SK-N-SH (cell line): ENCODE measurements around the gene DOK6. TPM values are rescaled to one million over a fixed set of nuclear protein-coding genes. Genes with fewer than 3 reads are reported as not detected.

Experiments
- CTCF ChIA-PET: fragments of 300-600, 350-600 bp; formaldehyde crosslinking; extraction: SDS; loops from one replicate; lab custom pipeline; 2021; lab: Yijun Ruan, JAX
- POLR2A ChIA-PET: fragments of 350-600 bp; sonication (Branson Sonifier 250); formaldehyde crosslinking; extraction: SDS; loops from one replicate; lab custom pipeline; 2020; ENCODE audit warnings: antibody characterized with exemption, inconsistent platforms; lab: Yijun Ruan, JAX
- DNase-seq: peaks from one replicate; pipeline ENCODE4 v3.0.0; 2012
- H2AFZ ChIP-seq: fragments of 200-600 bp; sonication (generic); 2 replicates; pipeline ENCODE4 v1.8.1; 2016; ENCODE audit warnings: antibody characterized with exemption, mild to moderate bottlenecking, low read depth
- H3F3A ChIP-seq: fragments of 200-600 bp; sonication (generic); replicated peaks from 2 replicates; pipeline ENCODE3; 2016; ENCODE audit warnings: antibody characterized with exemption, mild to moderate bottlenecking; ENCODE audit not compliant: insufficient read depth
- H3K27ac ChIP-seq, 2 experiments: fragments of 200-500 bp in 1 of 2; fragments of 200-600 bp in 1 of 2; sonication (Bioruptor generic) in 1 of 2; sonication (generic), shearing (Covaris generic) in 1 of 2; 2 replicates each; pipeline versions ENCODE4 v1.5.1 to v1.6.1; 2014 to 2016; ENCODE audit warnings: low read depth in 2 of 2, inconsistent platforms in 1 of 2, low read length in 1 of 2, mild to moderate bottlenecking in 1 of 2, mixed read lengths in 1 of 2
- H3K27me3 ChIP-seq: fragments of 200-600 bp; sonication (generic), shearing (Covaris generic); 2 replicates; pipeline ENCODE4 v1.6.1; 2016; ENCODE audit warnings: mixed run types; ENCODE audit not compliant: insufficient read depth
- H3K36me3 ChIP-seq, 2 experiments: fragments of 200-500 bp in 1 of 2; fragments of 200-600 bp in 1 of 2; sonication (Bioruptor generic) in 1 of 2; sonication (generic) in 1 of 2; replicated peaks in 1 of 2; 2 replicates each; pipeline versions ENCODE3 to v1.5.1; 2014 to 2016; ENCODE audit warnings: low read length in 1 of 2, mild to moderate bottlenecking in 1 of 2; ENCODE audit not compliant: insufficient read depth in 2 of 2, control insufficient read depth in 1 of 2
- H3K4me1 ChIP-seq, 2 experiments: fragments of 200-500 bp in 1 of 2; fragments of 200-600 bp in 1 of 2; sonication (Bioruptor generic) in 1 of 2; sonication (generic), shearing (Covaris generic) in 1 of 2; 2 replicates each; pipeline versions ENCODE4 v1.5.1 to v1.6.1; 2014 to 2016; ENCODE audit warnings: low read depth in 1 of 2, low read length in 1 of 2, mixed run types in 1 of 2; ENCODE audit not compliant: insufficient read depth in 2 of 2, control insufficient read depth in 1 of 2
- H3K4me2 ChIP-seq: fragments of 200-600 bp; sonication (generic), shearing (Covaris generic); 2 replicates; pipeline ENCODE4 v1.6.1; 2017; ENCODE audit warnings: mixed run types
- H3K4me3 ChIP-seq, 2 experiments: fragments of 200-500 bp in 1 of 2; fragments of 200-600 bp in 1 of 2; sonication (Bioruptor generic) in 1 of 2; sonication (generic), shearing (Covaris generic) in 1 of 2; 2 replicates each; pipeline versions ENCODE4 v1.5.1 to v1.8.1; 2014 to 2016; ENCODE audit warnings: low read depth in 2 of 2, inconsistent platforms in 1 of 2, low read length in 1 of 2, mild to moderate bottlenecking in 1 of 2, mixed read lengths in 1 of 2, moderate library complexity in 1 of 2
- H3K79me2 ChIP-seq: fragments of 200-600 bp; sonication (generic); 2 replicates; pipeline ENCODE4 v1.8.1; 2017; ENCODE audit warnings: mild to moderate bottlenecking; ENCODE audit not compliant: insufficient read depth
- H3K9ac ChIP-seq: fragments of 200-600 bp; sonication (generic); 2 replicates; pipeline ENCODE4 v1.6.1; 2017; ENCODE audit warnings: mixed run types
- H3K9me2 ChIP-seq: fragments of 200-600 bp; sonication (generic); 2 replicates; pipeline ENCODE4 v1.6.1; 2017; ENCODE audit warnings: mixed run types
- H3K9me3 ChIP-seq: fragments of 200-600 bp; sonication (generic); 2 replicates; pipeline ENCODE4 v1.6.1; 2017; ENCODE audit warnings: mixed run types, mild to moderate bottlenecking, moderate library complexity
- H4K20me1 ChIP-seq: fragments of 200-600 bp; sonication (generic); 2 replicates; pipeline ENCODE4 v1.6.1; 2017; ENCODE audit warnings: mild to moderate bottlenecking, mixed run types; ENCODE audit not compliant: insufficient read depth
- FOSL2 ChIP-seq: IDR thresholded peaks from 2 replicates; pipeline ENCODE4 v1.4.0; 2012; ENCODE audit warnings: low read depth, mild to moderate bottlenecking, moderate library complexity, borderline replicate concordance
- FOXM1 ChIP-seq: IDR thresholded peaks from 2 replicates; pipeline ENCODE4 v1.4.0; 2012; ENCODE audit warnings: low read depth, mild to moderate bottlenecking
- GABPA ChIP-seq: IDR thresholded peaks from 2 replicates; pipeline ENCODE4 v1.4.0; 2012; ENCODE audit warnings: low read depth, mild to moderate bottlenecking
- GATA2 ChIP-seq: sonication (generic); formaldehyde crosslinking; IDR thresholded peaks from 2 replicates; pipeline ENCODE4 v1.5.0; 2020; ENCODE audit warnings: mild to moderate bottlenecking, missing genetic modification reagents
- IRF3 ChIP-seq: fragments of 150-350 bp; IDR thresholded peaks from 2 replicates; pipeline ENCODE4 v1.6.1; 2016; ENCODE audit warnings: mild to moderate bottlenecking, low read depth, low read length
- JUND ChIP-seq: IDR thresholded peaks from 2 replicates; pipeline ENCODE4 v1.4.0; 2012
- MEF2A ChIP-seq: IDR thresholded peaks from 2 replicates; pipeline ENCODE4 v1.4.0; 2012; ENCODE audit warnings: low read depth, borderline replicate concordance
- MXI1 ChIP-seq: IDR thresholded peaks from 2 replicates; pipeline ENCODE4 v1.6.1; 2012; ENCODE audit warnings: mild to moderate bottlenecking, low read depth, low read length, improper control_type of control experiment
- RAD21 ChIP-seq: IDR thresholded peaks from 2 replicates; pipeline ENCODE4 v1.6.1; 2012; ENCODE audit warnings: mild to moderate bottlenecking, low read length
- RCOR1 ChIP-seq: fragments of 150-350 bp; IDR thresholded peaks from 2 replicates; pipeline ENCODE4 v1.6.1; 2017; ENCODE audit warnings: antibody characterized with exemption, low read length
- RFX5 ChIP-seq: IDR thresholded peaks from 2 replicates; pipeline ENCODE4 v1.6.1; 2012; ENCODE audit warnings: mild to moderate bottlenecking, improper control_type of control experiment, low read length
- SIN3A ChIP-seq: IDR thresholded peaks from 2 replicates; pipeline ENCODE4 v1.6.1; 2012; ENCODE audit warnings: low read depth, mild to moderate bottlenecking, low read length, moderate library complexity, borderline replicate concordance
- TAF1 ChIP-seq: IDR thresholded peaks from 2 replicates; pipeline ENCODE4 v1.6.1; 2012; ENCODE audit warnings: low read depth, mild to moderate bottlenecking, low read length, moderate library complexity, borderline replicate concordance
- TCF12 ChIP-seq: IDR thresholded peaks from 2 replicates; pipeline ENCODE4 v1.4.0; 2012
- YY1 ChIP-seq: IDR thresholded peaks from 2 replicates; pipeline ENCODE4 v1.4.0; 2012; ENCODE audit warnings: low read depth, mild to moderate bottlenecking
- WGBS: methylation state at CpG from one replicate; pipeline ENCODE4 v1.1.6; 2017; ENCODE audit warnings: low lambda C conversion rate; 5-methylcytosine and 5-hydroxymethylcytosine counted together
- polyA plus RNA-seq, 3 experiments: library from polyadenylated mRNA; depleted of rRNA; stranded (reverse); fragments of >200 nt; gene quantifications; 2 replicates each; pipeline ENCODE4 v1.2.3, GENCODE V29; 2012
- TF ChIP-seq, protein P1 (sequence below): IDR thresholded peaks from 2 replicates; pipeline ENCODE4 v1.4.0; 2012; ENCODE audit warnings: low read depth, borderline replicate concordance
- TF ChIP-seq, protein P2 (sequence below): IDR thresholded peaks from 2 replicates; pipeline ENCODE4 v1.4.0; 2012; ENCODE audit warnings: low read depth
- TF ChIP-seq, protein P3 (sequence below): fragments of 200-600 bp; sonication (generic); IDR thresholded peaks from 2 replicates; pipeline ENCODE4 v1.6.1; 2017; ENCODE audit warnings: antibody characterized with exemption, mild to moderate bottlenecking, moderate library complexity
- TF ChIP-seq, protein P4 (sequence below): IDR thresholded peaks from 2 replicates; pipeline ENCODE4 v1.6.1; 2012; ENCODE audit warnings: mild to moderate bottlenecking, low read depth, low read length, moderate library complexity

Gene DOK6
- polyA plus RNA-seq, 1 of the 3 experiments (the other 2 are of a cell fraction), result 3.9 TPM

DNA sequence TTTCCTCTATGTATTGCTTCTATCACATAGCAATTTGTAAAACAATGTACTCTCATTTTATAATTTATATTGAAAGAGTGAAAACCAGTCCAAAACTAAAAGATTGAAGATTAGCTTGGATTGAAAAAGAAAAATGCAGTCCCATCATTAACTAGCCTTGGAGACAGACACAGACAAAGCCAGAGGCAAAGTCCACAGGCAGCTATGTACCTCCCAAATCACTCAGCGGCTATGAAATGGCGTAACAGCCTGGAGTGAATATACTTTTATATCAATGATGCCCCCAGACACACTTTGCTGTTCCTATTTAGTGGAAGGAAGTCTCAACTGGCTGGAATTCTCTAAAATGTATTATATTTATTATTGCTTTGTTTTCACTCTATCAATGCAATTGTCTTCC lies 33.6 kb upstream of the DOK6 start:
- Histone ChIP-seq H3K4me1 (no peaks in the 10 kb centered on the region), H3K9me2 (no peaks in the 10 kb centered on the region), H3F3A (no peaks in the 10 kb centered on the region), H3K79me2 (no peaks in the 10 kb centered on the region), H3K9ac (no peak overlapping the region), H2AFZ (no peak overlapping the region), H3K4me3 (no peak overlapping the region), H3K27me3 (no peaks in the 10 kb centered on the region), H3K9me3 (no peaks in the 10 kb centered on the region), H3K4me2 (no peak overlapping the region), H3K27ac (no peak overlapping the region), H4K20me1 (no peaks in the 10 kb centered on the region), H3K36me3 (no peaks in the 10 kb centered on the region)
- DNase-seq, result no peak
- ChIA-PET CTCF (no interaction called here), POLR2A (no interaction called here)
- TF ChIP-seq FOSL2 (no peak), RCOR1 (no peak), FOXM1 (no peak), JUND (no peak), YY1 (no peak)
- TF ChIP-seq, protein P1, sequence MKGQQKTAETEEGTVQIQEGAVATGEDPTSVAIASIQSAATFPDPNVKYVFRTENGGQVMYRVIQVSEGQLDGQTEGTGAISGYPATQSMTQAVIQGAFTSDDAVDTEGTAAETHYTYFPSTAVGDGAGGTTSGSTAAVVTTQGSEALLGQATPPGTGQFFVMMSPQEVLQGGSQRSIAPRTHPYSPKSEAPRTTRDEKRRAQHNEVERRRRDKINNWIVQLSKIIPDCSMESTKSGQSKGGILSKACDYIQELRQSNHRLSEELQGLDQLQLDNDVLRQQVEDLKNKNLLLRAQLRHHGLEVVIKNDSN, result no peak
- 76% methylated on average over 2 of the region's 2 CpGs for WGBS

GRCh38 chr18:69371729-69372128 lies 29.0 kb upstream of the DOK6 start:
- Histone ChIP-seq H3K9ac (no peak overlapping the region), H3K4me2 (no peak overlapping the region), H3K4me3 (no peak overlapping the region), H4K20me1 (no peaks in the 10 kb centered on the region), H3K79me2 (no peaks in the 10 kb centered on the region), H3K27me3 (no peaks in the 10 kb centered on the region), H3K36me3 (no peaks in the 10 kb centered on the region), H3K9me3 (no peaks in the 10 kb centered on the region), H3F3A (no peaks in the 10 kb centered on the region), H3K27ac (no peak overlapping the region), H3K9me2 (no peaks in the 10 kb centered on the region), H2AFZ (no peak overlapping the region), H3K4me1 (no peaks in the 10 kb centered on the region)
- POLR2A ChIA-PET, result no interaction called here
- DNase-seq, result no peak
- 35% methylated on average over 2 of the region's 2 CpGs for WGBS
- CTCF ChIA-PET, result no interaction called here
- TF ChIP-seq TAF1 (no peak), MXI1 (no peak), YY1 (no peak), GABPA (no peak), RCOR1 (no peak), TCF12 (no peak), RFX5 (no peak), SIN3A (no peak), GATA2 (no peak), RAD21 (no peak), IRF3 (no peak), MEF2A (no peak)
- TF ChIP-seq, protein P2, sequence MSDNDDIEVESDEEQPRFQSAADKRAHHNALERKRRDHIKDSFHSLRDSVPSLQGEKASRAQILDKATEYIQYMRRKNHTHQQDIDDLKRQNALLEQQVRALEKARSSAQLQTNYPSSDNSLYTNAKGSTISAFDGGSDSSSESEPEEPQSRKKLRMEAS, result no peak
- TF ChIP-seq, protein P1, result no peak
- TF ChIP-seq, protein P3, sequence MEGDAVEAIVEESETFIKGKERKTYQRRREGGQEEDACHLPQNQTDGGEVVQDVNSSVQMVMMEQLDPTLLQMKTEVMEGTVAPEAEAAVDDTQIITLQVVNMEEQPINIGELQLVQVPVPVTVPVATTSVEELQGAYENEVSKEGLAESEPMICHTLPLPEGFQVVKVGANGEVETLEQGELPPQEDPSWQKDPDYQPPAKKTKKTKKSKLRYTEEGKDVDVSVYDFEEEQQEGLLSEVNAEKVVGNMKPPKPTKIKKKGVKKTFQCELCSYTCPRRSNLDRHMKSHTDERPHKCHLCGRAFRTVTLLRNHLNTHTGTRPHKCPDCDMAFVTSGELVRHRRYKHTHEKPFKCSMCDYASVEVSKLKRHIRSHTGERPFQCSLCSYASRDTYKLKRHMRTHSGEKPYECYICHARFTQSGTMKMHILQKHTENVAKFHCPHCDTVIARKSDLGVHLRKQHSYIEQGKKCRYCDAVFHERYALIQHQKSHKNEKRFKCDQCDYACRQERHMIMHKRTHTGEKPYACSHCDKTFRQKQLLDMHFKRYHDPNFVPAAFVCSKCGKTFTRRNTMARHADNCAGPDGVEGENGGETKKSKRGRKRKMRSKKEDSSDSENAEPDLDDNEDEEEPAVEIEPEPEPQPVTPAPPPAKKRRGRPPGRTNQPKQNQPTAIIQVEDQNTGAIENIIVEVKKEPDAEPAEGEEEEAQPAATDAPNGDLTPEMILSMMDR, result no peak
- TF ChIP-seq, protein P4, sequence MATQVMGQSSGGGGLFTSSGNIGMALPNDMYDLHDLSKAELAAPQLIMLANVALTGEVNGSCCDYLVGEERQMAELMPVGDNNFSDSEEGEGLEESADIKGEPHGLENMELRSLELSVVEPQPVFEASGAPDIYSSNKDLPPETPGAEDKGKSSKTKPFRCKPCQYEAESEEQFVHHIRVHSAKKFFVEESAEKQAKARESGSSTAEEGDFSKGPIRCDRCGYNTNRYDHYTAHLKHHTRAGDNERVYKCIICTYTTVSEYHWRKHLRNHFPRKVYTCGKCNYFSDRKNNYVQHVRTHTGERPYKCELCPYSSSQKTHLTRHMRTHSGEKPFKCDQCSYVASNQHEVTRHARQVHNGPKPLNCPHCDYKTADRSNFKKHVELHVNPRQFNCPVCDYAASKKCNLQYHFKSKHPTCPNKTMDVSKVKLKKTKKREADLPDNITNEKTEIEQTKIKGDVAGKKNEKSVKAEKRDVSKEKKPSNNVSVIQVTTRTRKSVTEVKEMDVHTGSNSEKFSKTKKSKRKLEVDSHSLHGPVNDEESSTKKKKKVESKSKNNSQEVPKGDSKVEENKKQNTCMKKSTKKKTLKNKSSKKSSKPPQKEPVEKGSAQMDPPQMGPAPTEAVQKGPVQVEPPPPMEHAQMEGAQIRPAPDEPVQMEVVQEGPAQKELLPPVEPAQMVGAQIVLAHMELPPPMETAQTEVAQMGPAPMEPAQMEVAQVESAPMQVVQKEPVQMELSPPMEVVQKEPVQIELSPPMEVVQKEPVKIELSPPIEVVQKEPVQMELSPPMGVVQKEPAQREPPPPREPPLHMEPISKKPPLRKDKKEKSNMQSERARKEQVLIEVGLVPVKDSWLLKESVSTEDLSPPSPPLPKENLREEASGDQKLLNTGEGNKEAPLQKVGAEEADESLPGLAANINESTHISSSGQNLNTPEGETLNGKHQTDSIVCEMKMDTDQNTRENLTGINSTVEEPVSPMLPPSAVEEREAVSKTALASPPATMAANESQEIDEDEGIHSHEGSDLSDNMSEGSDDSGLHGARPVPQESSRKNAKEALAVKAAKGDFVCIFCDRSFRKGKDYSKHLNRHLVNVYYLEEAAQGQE, result no peak
